ENCODE results near the gene LTBP2.

- TF ChIP-seq PBX3 (IDR thresholded peaks at IDR 0.05), result no peak
- no peak for TF ChIP-seq FOSL2 (IDR thresholded peaks at IDR 0.05)
- no peak for TF ChIP-seq FOSL2 (CRISPR knock-in tag; IDR thresholded peaks at IDR 0.05)
- TF ChIP-seq CTCF (IDR thresholded peaks at IDR 0.05), result no peak
- no peak for TF ChIP-seq EP300 (IDR thresholded peaks at IDR 0.05)
- no peak for TF ChIP-seq GATA3 (IDR thresholded peaks at IDR 0.05; ENCODE audit: borderline replicate concordance)
- TF ChIP-seq MYC (IDR thresholded peaks at IDR 0.05; ENCODE audit: borderline replicate concordance, low read length), result no peak
- no peak for TF ChIP-seq NFE2L2 (conservative IDR thresholded peaks at IDR 0.05; ENCODE audit: low read length)
- no peak for TF ChIP-seq CHD2 (IDR thresholded peaks at IDR 0.05; ENCODE audit: low read length, partially characterized antibody)
- TF ChIP-seq CEBPB (IDR thresholded peaks at IDR 0.05), result no peak
- TF ChIP-seq POLR2A (IDR thresholded peaks at IDR 0.05; ENCODE audit: low read length), result no peak
- TF ChIP-seq EHF (CRISPR knock-in tag; IDR thresholded peaks at IDR 0.05), result no peak
- TF ChIP-seq REST (IDR thresholded peaks at IDR 0.05), result no peak
- no peak for TF ChIP-seq ELK1 (IDR thresholded peaks at IDR 0.05; ENCODE audit: low read depth, low read length)
- no peak for TF ChIP-seq JUNB (IDR thresholded peaks at IDR 0.05)
These were observed 61.0 kb downstream of the LTBP2 start for GRCh38 chr14:74551001-74551400.
